IMR-90 (cell line): ENCODE data around the gene CEP162. TPM values are rescaled to one million over a fixed set of nuclear protein-coding genes. Genes with fewer than 3 reads are reported as not detected.
"Not testable (repeated sequence)": the region's sequence is repeated elsewhere in the genome, so short reads cannot be mapped to it uniquely, and the experiment has no call there.

Source experiments
- ATAC-seq: fragments of 200-7000 bp; cut with Tn5 transposase; 2 replicates; pipeline ENCODE4 v1.9.1; 2020; ENCODE audit warnings: low read depth, mild to moderate bottlenecking, moderate library complexity
- BruUV-seq: library from RNA; stranded (reverse); fragments of 400-500 nt; replicated peaks from 2 replicates; lab custom pipeline; 2021; lab: Mats Ljungman, UMichigan
- CTCF ChIA-PET: fragments of 300-600 bp; formaldehyde crosslinking; extraction: SDS; loops from one replicate; lab custom pipeline; 2021; ENCODE audit warnings: antibody characterized with exemption; lab: Yijun Ruan, JAX
- POLR2A ChIA-PET: fragments of 300-600 bp; sonication (Branson Sonifier 250); formaldehyde crosslinking; loops from one replicate; lab custom pipeline; 2022; ENCODE audit warnings: antibody characterized with exemption; ENCODE audit not compliant: unreplicated experiment; lab: Charles Lee
- DNase-seq: peaks from one replicate; pipeline ENCODE4 v3.0.0; 2013
- H2AFZ ChIP-seq: replicated peaks from 2 replicates; pipeline ENCODE3; 2013; ENCODE audit warnings: low read length, mild to moderate bottlenecking; ENCODE audit not compliant: poor library complexity
- H2AK5ac ChIP-seq: 2 replicates; pipeline ENCODE4 v1.6.1; 2013; ENCODE audit warnings: low read depth, low read length, inconsistent platforms
- H2AK9ac ChIP-seq: replicated peaks from 2 replicates; pipeline ENCODE3; 2013; ENCODE audit warnings: mild to moderate bottlenecking, low read depth, low read length, moderate library complexity; ENCODE audit not compliant: poor library complexity
- H2BK120ac ChIP-seq: 2 replicates; pipeline ENCODE4 v1.6.1; 2013; ENCODE audit warnings: low read depth, low read length, inconsistent platforms
- H2BK15ac ChIP-seq: 3 replicates; pipeline ENCODE4 v1.6.1; 2013; ENCODE audit warnings: low read depth, low read length, inconsistent platforms
- H2BK20ac ChIP-seq: 2 replicates; pipeline ENCODE4 v1.6.1; 2013; ENCODE audit warnings: low read depth, mild to moderate bottlenecking, inconsistent platforms, low read length, moderate library complexity
- H2BK5ac ChIP-seq: 2 replicates; pipeline ENCODE4 v1.6.1; 2013; ENCODE audit warnings: mild to moderate bottlenecking, low read depth, low read length, inconsistent platforms; ENCODE audit not compliant: poor library complexity, severe bottlenecking
- H3K14ac ChIP-seq: replicated peaks from 2 replicates; pipeline ENCODE4 v1.6.1; 2013; ENCODE audit warnings: low read depth, low read length, inconsistent platforms
- H3K18ac ChIP-seq: 2 replicates; pipeline ENCODE4 v1.6.1; 2013; ENCODE audit warnings: low read depth, low read length, control low read depth
- H3K23ac ChIP-seq: 2 replicates; pipeline ENCODE4 v1.6.1; 2013; ENCODE audit warnings: low read depth, low read length, inconsistent platforms
- H3K27ac ChIP-seq: 2 replicates; pipeline ENCODE4 v1.5.1; 2013; ENCODE audit warnings: mild to moderate bottlenecking, control low read depth, low read length; ENCODE audit not compliant: insufficient read depth
- H3K27me3 ChIP-seq: 2 replicates; pipeline ENCODE4 v1.6.1; 2013; ENCODE audit warnings: low read length; ENCODE audit not compliant: control insufficient read depth, insufficient read depth
- H3K36me3 ChIP-seq: 2 replicates; pipeline ENCODE4 v1.6.1; 2013; ENCODE audit warnings: low read length, mixed read lengths; ENCODE audit not compliant: control insufficient read depth, insufficient read depth
- H3K4ac ChIP-seq: 2 replicates; pipeline ENCODE4 v1.6.1; 2013; ENCODE audit warnings: low read depth, low read length, inconsistent platforms
- H3K4me1 ChIP-seq: 2 replicates; pipeline ENCODE4 v1.6.1; 2013; ENCODE audit warnings: low read length, mixed read lengths; ENCODE audit not compliant: control insufficient read depth, insufficient read depth
- H3K4me2 ChIP-seq: 2 replicates; pipeline ENCODE4 v1.6.1; 2013; ENCODE audit warnings: low read depth, mild to moderate bottlenecking, control low read depth, low read length, moderate library complexity
- H3K4me3 ChIP-seq: 2 replicates; pipeline ENCODE4 v1.5.1; 2013; ENCODE audit warnings: low read depth, mild to moderate bottlenecking, control low read depth, low read length, moderate library complexity; ENCODE audit not compliant: insufficient read depth
- H3K56ac ChIP-seq: 2 replicates; pipeline ENCODE4 v1.6.1; 2013; ENCODE audit warnings: low read length, inconsistent platforms; ENCODE audit not compliant: insufficient read depth; ENCODE audit errors: extremely low read depth
- H3K79me1 ChIP-seq, 2 experiments: 2 replicates each; pipeline ENCODE4 v1.6.1; 2013; ENCODE audit warnings: low read length in 2 of 2, inconsistent platforms in 1 of 2, low read depth in 1 of 2
- H3K9ac ChIP-seq: 2 replicates; pipeline ENCODE4 v1.6.1; 2013; ENCODE audit warnings: low read depth, low read length, control low read depth
- H3K9me1 ChIP-seq: 2 replicates; pipeline ENCODE4 v1.6.1; 2013; ENCODE audit warnings: low read length, inconsistent platforms; ENCODE audit not compliant: insufficient read depth
- H3K9me3 ChIP-seq: 2 replicates; pipeline ENCODE4 v1.6.1; 2013; ENCODE audit warnings: low read length; ENCODE audit not compliant: control insufficient read depth, insufficient read depth
- H4K20me1 ChIP-seq: 2 replicates; pipeline ENCODE4 v1.6.1; 2013; ENCODE audit warnings: low read length, inconsistent platforms; ENCODE audit not compliant: insufficient read depth
- H4K5ac ChIP-seq: 2 replicates; pipeline ENCODE4 v1.6.1; 2013; ENCODE audit warnings: mild to moderate bottlenecking, low read depth, low read length, control low read depth
- H4K8ac ChIP-seq, 2 experiments: 2 replicates each; pipeline ENCODE4 v1.6.1; 2013; ENCODE audit warnings: low read depth in 2 of 2, low read length in 2 of 2, control low read depth in 1 of 2, inconsistent platforms in 1 of 2
- H4K91ac ChIP-seq: 2 replicates; pipeline ENCODE4 v1.6.1; 2013; ENCODE audit warnings: low read depth, low read length, inconsistent platforms; ENCODE audit not compliant: insufficient read depth
- BHLHE40 ChIP-seq: fragments of 150-350 bp; IDR thresholded peaks from 2 replicates; pipeline ENCODE4 v1.6.1; 2016; ENCODE audit warnings: mild to moderate bottlenecking, low read depth, low read length
- CEBPB ChIP-seq: IDR thresholded peaks from 2 replicates; pipeline ENCODE4 v1.6.1; 2012; ENCODE audit warnings: low read depth, low read length, improper control_type of control experiment
- CHD1 ChIP-seq: IDR thresholded peaks from 2 replicates; pipeline ENCODE4 v1.6.1; 2012; ENCODE audit warnings: low read depth, low read length, improper control_type of control experiment
- MAFK ChIP-seq: IDR thresholded peaks from 2 replicates; pipeline ENCODE4 v1.6.1; 2012; ENCODE audit warnings: low read depth, low read length, improper control_type of control experiment
- MXI1 ChIP-seq: IDR thresholded peaks from 2 replicates; pipeline ENCODE4 v1.6.1; 2012; ENCODE audit warnings: low read depth, mild to moderate bottlenecking, low read length, moderate library complexity, borderline replicate concordance
- NFE2L2 ChIP-seq: fragments of 150-350 bp; IDR thresholded peaks from 2 replicates; pipeline ENCODE4 v1.6.1; 2016; ENCODE audit warnings: low read depth, mild to moderate bottlenecking, low read length
- RAD21 ChIP-seq: IDR thresholded peaks from 2 replicates; pipeline ENCODE4 v1.6.1; 2012; ENCODE audit warnings: low read length, improper control_type of control experiment
- RCOR1 ChIP-seq: IDR thresholded peaks from 2 replicates; pipeline ENCODE4 v1.6.1; 2012; ENCODE audit warnings: mild to moderate bottlenecking, low read length, improper control_type of control experiment; ENCODE audit not compliant: insufficient replicate concordance
- RFX5 ChIP-seq: IDR thresholded peaks from 2 replicates; pipeline ENCODE4 v1.8.0; 2012; ENCODE audit warnings: low read depth, mild to moderate bottlenecking, low read length, moderate library complexity
- SMC3 ChIP-seq: fragments of 150-350 bp; IDR thresholded peaks from 2 replicates; pipeline ENCODE4 v1.6.1; 2016; ENCODE audit warnings: low read depth, mild to moderate bottlenecking, antibody characterized with exemption, low read length, moderate library complexity
- USF2 ChIP-seq: fragments of 150-350 bp; IDR thresholded peaks from 2 replicates; pipeline ENCODE4 v1.6.1; 2017; ENCODE audit warnings: mild to moderate bottlenecking, antibody characterized with exemption, low read length, low read depth
- WGBS, 2 experiments: methylation state at CpG; one replicate each; pipeline versions ENCODE4 v1.1.5 to v1.1.7; 2013; ENCODE audit warnings: missing lambda C conversion rate in 2 of 2; ENCODE audit not compliant: insufficient read length in 1 of 2; ENCODE audit errors: extremely low coverage in 2 of 2; 5-methylcytosine and 5-hydroxymethylcytosine counted together
- dilution Hi-C: fragments of 300-500 bp; cut with HindIII; formaldehyde crosslinking; loops from one replicate; pipeline ENCODE4 v1.14.3; 2018; ENCODE audit warnings: low sequenced_read_pairs; ENCODE audit not compliant: unreplicated experiment
- in situ Hi-C: fragments of 300-500 bp; cut with MboI; formaldehyde crosslinking; loops from 3 replicates; pipeline ENCODE4 v1.14.3; 2019; ENCODE audit warnings: low sequenced_read_pairs, inconsistent platforms, mixed read lengths
- intact Hi-C: fragments of 100-400 bp; cut with micrococcal nuclease; formaldehyde crosslinking; loops from 2 replicates; pipeline ENCODE4 v1.10.0; 2022
- polyA plus RNA-seq, 3 experiments: library from polyadenylated mRNA; depleted of rRNA; stranded (reverse); fragments of >200 nt; gene quantifications; 2 replicates each; pipeline ENCODE4 v1.2.3, GENCODE V29; 2012; ENCODE audit warnings: low replicate concordance in 1 of 3
- total RNA-seq: library from RNA; depleted of rRNA; stranded (reverse); fragments of >200 nt; gene quantifications from 2 replicates; pipeline ENCODE4 v1.2.3, GENCODE V29; 2012

CEP162 gene
- total and polyA plus RNA-seq, 2 of the 4 experiments (the other 2 are of a cell fraction) = 1.2 to 1.6 TPM

- Histone ChIP-seq H4K5ac (no peak overlapping the region), H4K8ac (no peak overlapping the region), H2AK5ac (no peak overlapping the region), H2BK15ac (no peak overlapping the region), H3K79me1 (no peaks in the 10 kb centered on the region), H3K56ac (no peak overlapping the region), H4K91ac (no peak overlapping the region), H3K27ac (no peak overlapping the region), H3K27me3 (no peaks in the 10 kb centered on the region), H3K36me3 (peaks cover 3% of the 10 kb centered on the region), H2AFZ (no peak overlapping the region), H3K9me3 (no peaks in the 10 kb centered on the region), H3K9ac (no peak overlapping the region), H3K4me2 (no peak overlapping the region), H2BK120ac (no peak overlapping the region), H3K18ac (no peak overlapping the region), H3K23ac (no peak overlapping the region), H2AK9ac (no peak overlapping the region), H4K20me1 (peaks cover 3% of the 10 kb centered on the region; the same call in 1 of the 2 replicates), H3K14ac (no peak overlapping the region), H3K4ac (no peak overlapping the region), H3K4me3 (no peak overlapping the region), H3K9me1 (no peaks in the 10 kb centered on the region; the same call in 1 of the 2 replicates), H3K4me1 (no peaks in the 10 kb centered on the region), H2BK5ac (no peak overlapping the region), H2BK20ac (no peak overlapping the region)
- no peak for DNase-seq
- ChIA-PET CTCF (no interaction called here), POLR2A (no interaction called here)
- BruUV-seq = no TSS peak
- TF ChIP-seq RAD21 (no peak), NFE2L2 (no peak), RCOR1 (no peak), CEBPB (no peak), BHLHE40 (no peak), USF2 (no peak), RFX5 (no peak), CHD1 (no peak), SMC3 (no peak), MXI1 (no peak), MAFK (no peak)
- no peak for ATAC-seq
- dilution Hi-C loops (no loop called here), intact Hi-C loops (no loop called here), in situ Hi-C loops (no loop called here)
- WGBS, 2 experiments = no CpG with 5 or more reads among the region's 2 CpGs
Measured at GRCh38 chr6:84191802-84192201, 35.6 kb downstream of the CEP162 start.

- dilution Hi-C loops, CTCF ChIA-PET, ATAC-seq: not testable (repeated sequence)
Measured at GRCh38 chr6:84189356-84189755, 38.1 kb downstream of the CEP162 start.

More at GRCh38 chr6:84189356-84189755, 38.1 kb downstream of the CEP162 start:
- H3K27ac ChIP-seq, H3K4me1 ChIP-seq, H2BK120ac ChIP-seq, H2AFZ ChIP-seq, H4K5ac ChIP-seq, H3K18ac ChIP-seq, H3K9me3 ChIP-seq, H3K36me3 ChIP-seq, H2AK5ac ChIP-seq, H2BK20ac ChIP-seq, H4K91ac ChIP-seq, DNase-seq, H3K4ac ChIP-seq, H3K9ac ChIP-seq, H2BK15ac ChIP-seq, H4K8ac ChIP-seq, POLR2A ChIA-PET, BruUV-seq, H3K23ac ChIP-seq, H3K79me1 ChIP-seq, H3K4me2 ChIP-seq, H3K9me1 ChIP-seq, H3K27me3 ChIP-seq, H2AK9ac ChIP-seq, in situ Hi-C loops, H3K56ac ChIP-seq, H3K4me3 ChIP-seq, H4K20me1 ChIP-seq, intact Hi-C loops, H2BK5ac ChIP-seq, H3K14ac ChIP-seq: not testable (repeated sequence)
- WGBS, 2 experiments = no CpG with 5 or more reads among the region's 25 CpGs
